Gastrocnemius medialis (tissue), 4 donors: ENCODE data around the gene EWSR1. TPM values are rescaled to one million over a fixed set of nuclear protein-coding genes. Genes with fewer than 3 reads are reported as not detected.

ENCODE experiments used
- ATAC-seq, 2 donors: fragments of 150-250 bp; one replicate each; pipeline ENCODE4 v1.9.1; 2016
- DNase-seq, 2 donors: peaks; one replicate each; pipeline ENCODE4 v3.0.0-alpha.2; 2019
- H3K27ac ChIP-seq, 4 donors: fragments of 200-600 bp; sonication (generic); 1 replicate in 1 of 4; 2 replicates in 3 of 4; pipeline ENCODE4 v1.5.1; 2016 to 2018; ENCODE audit warnings: mild to moderate bottlenecking in 2 of 4, moderate library complexity in 1 of 4
- H3K27me3 ChIP-seq, 3 donors: fragments of 200-600 bp; sonication (generic) in 2 of 3; 1 replicate in 1 of 3; 2 replicates in 2 of 3; pipeline versions ENCODE4 v1.5.1 to v1.6.0; 2016 to 2019; ENCODE audit warnings: mild to moderate bottlenecking in 1 of 3, moderate library complexity in 1 of 3
- H3K36me3 ChIP-seq, 2 donors: fragments of 200-600 bp; sonication (generic) in 1 of 2; one replicate each; pipeline ENCODE4 v1.5.1; 2017 to 2018
- H3K4me1 ChIP-seq, 2 donors: fragments of 200-600 bp; sonication (generic) in 1 of 2; one replicate each; pipeline ENCODE4 v1.5.1; 2016 to 2017; ENCODE audit warnings: mild to moderate bottlenecking in 2 of 2
- H3K4me3 ChIP-seq, 4 donors: fragments of 200-600 bp; sonication (generic) in 3 of 4; 1 replicate in 1 of 4; 2 replicates in 3 of 4; pipeline ENCODE4 v1.5.1; 2016 to 2019; ENCODE audit warnings: mild to moderate bottlenecking in 2 of 4
- H3K9me3 ChIP-seq, 3 donors: fragments of 200-600 bp; sonication (generic) in 2 of 3; 1 replicate in 1 of 3; 2 replicates in 2 of 3; pipeline ENCODE4 v1.5.1; 2016 to 2019
- CTCF ChIP-seq, 5 experiments: fragments of 450-650 bp in 3 of 5; fragments of 200-600 bp in 2 of 5; sonication (generic) in 2 of 5; IDR thresholded peaks in 4 of 5; conservative IDR thresholded peaks in 1 of 5; 1 replicate in 4 of 5; 2 replicates in 1 of 5; pipeline ENCODE4 v1.5.1; 2016 to 2019; ENCODE audit warnings: antibody characterized with exemption in 5 of 5, mild to moderate bottlenecking in 3 of 5, moderate library complexity in 3 of 5
- POLR2A ChIP-seq, 2 donors: fragments of 450-650 bp; IDR thresholded peaks; one replicate each; pipeline ENCODE4 v1.6.1; 2017; ENCODE audit warnings: antibody characterized with exemption in 2 of 2, mild to moderate bottlenecking in 2 of 2, moderate library complexity in 2 of 2
- in situ Hi-C, 4 donors: fragments of 200-750 bp; cut with MboI; loops; one replicate each; pipeline versions ENCODE4 v1.15.0 to v1.8.0; 2017; ENCODE audit warnings: low sequenced_read_pairs in 4 of 4
- intact Hi-C: fragments of 100-400 bp; cut with DNase I; formaldehyde crosslinking; loops from one replicate; pipeline ENCODE4 v1.15.1; 2023; ENCODE audit warnings: low total_unique reads
- total RNA-seq, 4 donors: library from RNA; depleted of rRNA; stranded (reverse); fragments of >200 nt; gene quantifications; one replicate each; pipeline versions ENCODE4 v1.1.0 to v1.2.3, GENCODE V29; 2016

EWSR1 gene
- total RNA-seq, 4 donors from 2014 or later = 192 to 269 (median 202) TPM

- in situ Hi-C loops (no loop called here), intact Hi-C loops (loop anchor here (5.0 kb wide), 3 partner anchors 193 to 1343 kb away; partner anchors contain the start of gene KREMEN1)
- no peak for ATAC-seq
- Histone ChIP-seq H3K4me3 (no peak overlapping the region), H3K27ac (peak overlapping the region; percentile 33 to 100 (median 98)), H3K36me3 (peaks cover 0 to 8% of the 10 kb centered on the region in 2 donors), H3K27me3 (no peaks in the 10 kb centered on the region), H3K9me3 (no peaks in the 10 kb centered on the region), H3K4me1 (peaks cover 22 to 30% of the 10 kb centered on the region in 2 donors)
- TF ChIP-seq CTCF (IDR thresholded peaks at IDR 0.05 in 4 of 5, conservative IDR thresholded peaks at IDR 0.05 in 1 of 5) (no peak), POLR2A (IDR thresholded peaks at IDR 0.05) (no peak)
- DNase-seq = no peak
Measured at GRCh38 chr22:29265305-29265704, 2.8 kb upstream of the EWSR1 start.

GRCh38 chr22:29265929-29266328 is 2.1 kb upstream of the EWSR1 start:
- Histone ChIP-seq H3K4me3 (peak overlapping the region in 1 of 4 donors; percentile 83), H3K9me3 (no peaks in the 10 kb centered on the region), H3K27me3 (no peaks in the 10 kb centered on the region), H3K27ac (peak overlapping the region; percentile 97 to 100 (median 98)), H3K4me1 (peaks cover 28 to 37% of the 10 kb centered on the region in 2 donors), H3K36me3 (peaks cover 0 to 6% of the 10 kb centered on the region in 2 donors)
- intact Hi-C loops = loop anchor here (5.0 kb wide), 3 partner anchors 194 to 1344 kb away; partner anchors contain the start of gene KREMEN1
- TF ChIP-seq POLR2A (IDR thresholded peaks at IDR 0.05) (no peak), CTCF (IDR thresholded peaks at IDR 0.05 in 4 of 5, conservative IDR thresholded peaks at IDR 0.05 in 1 of 5) (no peak)
- in situ Hi-C loops = no loop called here
- DNase-seq (no peak), ATAC-seq (no peak)

GRCh38 chr22:29266564-29267461 is 1.3 kb upstream of the EWSR1 start:
- intact Hi-C loops = loop anchor here (5.0 kb wide), 3 partner anchors 195 to 1345 kb away; partner anchors contain the start of gene KREMEN1
- ATAC-seq = peak in 1 of 2 donors; percentile 4
- Histone ChIP-seq H3K36me3 (peaks cover 0 to 6% of the 10 kb centered on the region in 2 donors), H3K4me1 (peaks cover 37 to 45% of the 10 kb centered on the region in 2 donors), H3K27ac (peak overlapping the region; percentile 97 to 100 (median 98)), H3K9me3 (no peaks in the 10 kb centered on the region), H3K4me3 (peak overlapping the region; percentile 83 to 97 (median 94)), H3K27me3 (no peaks in the 10 kb centered on the region)
- TF ChIP-seq CTCF (IDR thresholded peaks at IDR 0.05 in 4 of 5, conservative IDR thresholded peaks at IDR 0.05 in 1 of 5) (no peak), POLR2A (IDR thresholded peaks at IDR 0.05) (no peak)
- in situ Hi-C loops = no loop called here
- no peak for DNase-seq

GRCh38 chr22:29267462-29267857 is 608 bp upstream of the EWSR1 start:
- Histone ChIP-seq H3K27ac (peak overlapping the region; percentile 97 to 100 (median 98)), H3K36me3 (peaks cover 0 to 12% of the 10 kb centered on the region in 2 donors), H3K27me3 (no peaks in the 10 kb centered on the region), H3K4me3 (peak overlapping the region; percentile 83 to 97 (median 94)), H3K9me3 (no peaks in the 10 kb centered on the region), H3K4me1 (peaks cover 43 to 52% of the 10 kb centered on the region in 2 donors)
- TF ChIP-seq CTCF (IDR thresholded peaks at IDR 0.05 in 4 of 5, conservative IDR thresholded peaks at IDR 0.05 in 1 of 5) (no peak), POLR2A (IDR thresholded peaks at IDR 0.05) (no peak)
- in situ Hi-C loops = no loop called here
- no peak for ATAC-seq
- DNase-seq = no peak
- intact Hi-C loops = loop anchor here (5.0 kb wide), 3 partner anchors 195 to 1345 kb away; partner anchors contain the start of gene KREMEN1
